H9 (cell line): ENCODE data around the gene RSAD2. TPM values are rescaled to one million over a fixed set of nuclear protein-coding genes. Genes with fewer than 3 reads are reported as not detected.

ENCODE experiments used
- DNase-seq: peaks from one replicate; pipeline ENCODE4 v3.0.0-alpha.2; 2017
- H2AFZ ChIP-seq: one replicate; pipeline ENCODE4 v1.6.1; 2013; ENCODE audit warnings: mild to moderate bottlenecking, low read length, control low read depth, moderate library complexity
- H2AK5ac ChIP-seq: 2 replicates; pipeline ENCODE4 v1.6.1; 2013; ENCODE audit warnings: low read length, control low read depth, mixed read lengths; ENCODE audit not compliant: insufficient read length
- H2BK120ac ChIP-seq: one replicate; pipeline ENCODE4 v1.6.1; 2013; ENCODE audit warnings: low read depth, mild to moderate bottlenecking, low read length, control low read depth, inconsistent platforms; ENCODE audit not compliant: poor library complexity, severe bottlenecking
- H2BK12ac ChIP-seq: 2 replicates; pipeline ENCODE4 v1.6.1; 2013; ENCODE audit warnings: low read length, control low read depth, mixed read lengths, low read depth; ENCODE audit not compliant: insufficient read length
- H2BK15ac ChIP-seq: 2 replicates; pipeline ENCODE4 v1.6.1; 2013; ENCODE audit warnings: low read depth, low read length, control low read depth
- H2BK20ac ChIP-seq: one replicate; pipeline ENCODE4 v1.6.1; 2013; ENCODE audit warnings: low read depth, mild to moderate bottlenecking, low read length, control low read depth, inconsistent platforms; ENCODE audit not compliant: poor library complexity, severe bottlenecking
- H2BK5ac ChIP-seq: 2 replicates; pipeline ENCODE4 v1.6.1; 2013; ENCODE audit warnings: low read length, control low read depth, mixed read lengths; ENCODE audit not compliant: insufficient read length
- H3K14ac ChIP-seq: 2 replicates; pipeline ENCODE4 v1.6.1; 2013; ENCODE audit warnings: low read length, control low read depth; ENCODE audit not compliant: insufficient read depth
- H3K18ac ChIP-seq: 2 replicates; pipeline ENCODE4 v1.6.1; 2013; ENCODE audit warnings: low read depth, mild to moderate bottlenecking, mixed read lengths, low read length, control low read depth; ENCODE audit not compliant: insufficient read length
- H3K23ac ChIP-seq: 2 replicates; pipeline ENCODE4 v1.6.1; 2013; ENCODE audit warnings: low read length, control low read depth, mixed read lengths, low read depth; ENCODE audit not compliant: insufficient read length
- H3K23me2 ChIP-seq: 2 replicates; pipeline ENCODE4 v1.6.1; 2013; ENCODE audit warnings: low read depth, mild to moderate bottlenecking, mixed read lengths, low read length, control low read depth; ENCODE audit not compliant: insufficient read length, poor library complexity, severe bottlenecking
- H3K27ac ChIP-seq: 2 replicates; pipeline ENCODE4 v1.5.1; 2013; ENCODE audit warnings: low read length, control low read depth, mixed read lengths, low read depth; ENCODE audit not compliant: insufficient read length
- H3K27me3 ChIP-seq: 2 replicates; pipeline ENCODE4 v1.6.1; 2013; ENCODE audit warnings: low read length, control low read depth, inconsistent platforms; ENCODE audit not compliant: insufficient read depth
- H3K4ac ChIP-seq: 2 replicates; pipeline ENCODE4 v1.6.1; 2013; ENCODE audit warnings: low read depth, mild to moderate bottlenecking, control low read depth, inconsistent platforms, low read length, moderate library complexity
- H3K4me1 ChIP-seq: 2 replicates; pipeline ENCODE4 v1.6.1; 2013; ENCODE audit warnings: low read length, control low read depth, inconsistent platforms; ENCODE audit not compliant: insufficient read depth
- H3K4me2 ChIP-seq: 2 replicates; pipeline ENCODE4 v1.6.1; 2013; ENCODE audit warnings: low read length, control low read depth, mixed read lengths; ENCODE audit not compliant: insufficient read length, insufficient read depth
- H3K56ac ChIP-seq: 2 replicates; pipeline ENCODE4 v1.6.1; 2013; ENCODE audit warnings: low read depth, mild to moderate bottlenecking, mixed read lengths, low read length, control low read depth; ENCODE audit not compliant: insufficient read length
- H3K79me1 ChIP-seq: 2 replicates; pipeline ENCODE4 v1.6.1; 2013; ENCODE audit warnings: low read depth, mild to moderate bottlenecking, moderate library complexity, low read length, control low read depth, inconsistent platforms; ENCODE audit not compliant: insufficient read depth, poor library complexity, severe bottlenecking
- H3K79me2 ChIP-seq: 2 replicates; pipeline ENCODE4 v1.6.1; 2013; ENCODE audit warnings: low read length, control low read depth, inconsistent platforms; ENCODE audit not compliant: insufficient read depth
- H3K9ac ChIP-seq: 2 replicates; pipeline ENCODE4 v1.6.1; 2013; ENCODE audit warnings: low read length, control low read depth, mixed read lengths; ENCODE audit not compliant: insufficient read length; ENCODE audit errors: extremely low read depth
- H3K9me3 ChIP-seq: one replicate; pipeline ENCODE4 v1.6.1; 2013; ENCODE audit warnings: low read depth, low read length, inconsistent platforms; ENCODE audit not compliant: control insufficient read depth
- H3T11ph ChIP-seq: one replicate; pipeline ENCODE4 v1.6.1; 2013; ENCODE audit warnings: mild to moderate bottlenecking, low read length, control low read depth, inconsistent platforms
- H4K20me1 ChIP-seq: one replicate; pipeline ENCODE4 v1.6.1; 2013; ENCODE audit not compliant: control insufficient read depth, insufficient read length, insufficient read depth
- H4K5ac ChIP-seq: 2 replicates; pipeline ENCODE4 v1.6.1; 2013; ENCODE audit warnings: low read depth, mild to moderate bottlenecking, mixed read lengths, low read length, control low read depth; ENCODE audit not compliant: insufficient read length
- H4K8ac ChIP-seq: replicated peaks from 2 replicates; pipeline ENCODE4 v1.6.1; 2013; ENCODE audit warnings: low read length, control low read depth, mixed read lengths, low read depth; ENCODE audit not compliant: insufficient read length
- H4K91ac ChIP-seq: 2 replicates; pipeline ENCODE4 v1.6.1; 2013; ENCODE audit warnings: low read depth, mild to moderate bottlenecking, moderate library complexity, mixed read lengths, low read length, control low read depth; ENCODE audit not compliant: insufficient read length
- H3K27ac Mint-ChIP-seq, 3 experiments: 2 replicates in 2 of 3; 3 replicates in 1 of 3; pipeline ENCODE4 v1.8.0; 2020 to 2021; ENCODE audit warnings: mixed read lengths in 3 of 3, mild to moderate bottlenecking in 1 of 3, moderate library complexity in 1 of 3
- H3K27me3 Mint-ChIP-seq: 2 replicates; pipeline ENCODE4 v1.8.0; 2021; ENCODE audit warnings: low read depth, mild to moderate bottlenecking, moderate library complexity, mixed read lengths
- H3K36me3 Mint-ChIP-seq, 3 experiments: 2 replicates in 2 of 3; 3 replicates in 1 of 3; pipeline ENCODE4 v1.8.0; 2020 to 2021; ENCODE audit warnings: low read depth in 3 of 3, mixed read lengths in 3 of 3; ENCODE audit not compliant: insufficient read depth in 1 of 3
- H3K4me1 Mint-ChIP-seq, 2 experiments: 2 replicates each; pipeline ENCODE4 v1.8.0; 2020; ENCODE audit warnings: mixed read lengths in 2 of 2
- H3K4me3 Mint-ChIP-seq, 2 experiments: 2 replicates in 1 of 2; 3 replicates in 1 of 2; pipeline ENCODE4 v1.8.0; 2020 to 2021; ENCODE audit warnings: mild to moderate bottlenecking in 2 of 2, mixed read lengths in 2 of 2, moderate library complexity in 1 of 2
- H3K9me3 Mint-ChIP-seq, 2 experiments: 2 replicates in 1 of 2; 3 replicates in 1 of 2; pipeline ENCODE4 v1.8.0; 2020; ENCODE audit warnings: mild to moderate bottlenecking in 2 of 2, mixed read lengths in 2 of 2, moderate library complexity in 1 of 2
- CTCF ChIP-seq: fragments of 200-600 bp; sonication (generic); conservative IDR thresholded peaks from 3 replicates; pipeline ENCODE4 v1.8.0; 2021; ENCODE audit warnings: antibody characterized with exemption, mild to moderate bottlenecking
- WGBS: extraction: QIAGEN DNeasy Blood & Tissue Kit; methylation state at CpG from one replicate; pipeline ENCODE4 v1.1.7; 2013; ENCODE audit warnings: missing lambda C conversion rate, low lambda C conversion rate, mixed read lengths; ENCODE audit not compliant: insufficient read length; ENCODE audit errors: extremely low coverage; 5-methylcytosine and 5-hydroxymethylcytosine counted together
- total RNA-seq: library from RNA; stranded (reverse); gene quantifications from 2 replicates; pipeline ENCODE4 v1.2.1, GENCODE V29; 2021

The RSAD2 gene
- total RNA-seq, 1 experiment from 2014 or later = not detected

GRCh38 chr2:6915399-6915798 is 37.8 kb downstream of the RSAD2 start:
- Histone ChIP-seq H3T11ph (no peak overlapping the region), H2BK20ac (no peak overlapping the region), H3K18ac (no peak overlapping the region), H3K4me1 (0 out of 2 replicates have a peak, but pooled peaks cover 3% of the 10 kb centered on the region), H2AFZ (no peak overlapping the region), H3K14ac (no peak overlapping the region), H2AK5ac (no peak overlapping the region), H4K5ac (no peak overlapping the region), H3K79me1 (no peaks in the 10 kb centered on the region), H3K4ac (no peak overlapping the region), H3K27ac (no peak overlapping the region), H4K8ac (no peak overlapping the region), H3K4me2 (no peak overlapping the region), H3K56ac (no peak overlapping the region), H3K79me2 (no peaks in the 10 kb centered on the region), H4K91ac (no peak overlapping the region), H2BK5ac (no peak overlapping the region), H3K23me2 (peaks cover 10% of the 10 kb centered on the region), H4K20me1 (no peaks in the 10 kb centered on the region), H3K23ac (no peak overlapping the region), H3K27me3 (no peaks in the 10 kb centered on the region), H2BK120ac (no peak overlapping the region), H3K9ac (no peak overlapping the region), H2BK15ac (no peak overlapping the region), H3K9me3 (no peaks in the 10 kb centered on the region), H2BK12ac (no peak overlapping the region)
- Mint-ChIP-seq H3K27ac (peak overlapping the region in 1 of 3 experiments; percentile 69; a peak in 2 of 7 replicates), H3K4me1 (peaks cover 22 to 36% of the 10 kb centered on the region in 2 experiments), H3K36me3 (peaks cover 0 to 6% (median 0%) of the 10 kb centered on the region in 3 experiments; a peak in 2 of 7 replicates), H3K4me3 (no peak overlapping the region), H3K27me3 (peaks cover 21% of the 10 kb centered on the region), H3K9me3 (no peaks in the 10 kb centered on the region; a peak in 1 of 5 replicates)
- DNase-seq = no peak
- WGBS = no CpG with 5 or more reads among the region's 2 CpGs
- no peak for TF ChIP-seq CTCF
